Stimulated activated CD8-positive, alpha-beta memory T cell treated with anti-CD3 and anti-CD28 coated beads, Interleukin-12 subunit alpha, Interleukin-12 subunit beta, amount 100 ng/mL, for 1 hour (primary cell): ENCODE measurements around the gene RIPOR1.
A peak's percentile ranks its signal among the peaks of the same experiment; 100 is the strongest.

Experiments
- DNase-seq: peaks from one replicate; pipeline ENCODE4 v3.0.0-alpha.2; 2020; ENCODE audit warnings: low read depth

The RIPOR1 gene

GRCh38 chr16:67539271-67539670, 10.6 kb downstream of the RIPOR1 start:
- no peak for DNase-seq

- DNase-seq = no peak
Measured at GRCh38 chr16:67539691-67540635, 11.3 kb downstream of the RIPOR1 start.

GRCh38 chr16:67540756-67541155, 12.1 kb downstream of the RIPOR1 start:
- no peak for DNase-seq

GRCh38 chr16:67541391-67542263, 13.0 kb downstream of the RIPOR1 start:
- DNase-seq = no peak

- peak; percentile 54 for DNase-seq
Measured at GRCh38 chr16:67542464-67542863, 13.8 kb downstream of the RIPOR1 start.

GRCh38 chr16:67543036-67543435, 14.4 kb downstream of the RIPOR1 start:
- DNase-seq = no peak

- DNase-seq = no peak
Measured at GRCh38 chr16:67543582-67543981, 15.0 kb downstream of the RIPOR1 start.

- DNase-seq = no peak
Measured at GRCh38 chr16:67544329-67544841, 15.8 kb downstream of the RIPOR1 start.

- no peak for DNase-seq
Measured at GRCh38 chr16:67544844-67545664, 16.4 kb downstream of the RIPOR1 start.

- no peak for DNase-seq
Measured at GRCh38 chr16:67545665-67546024, 17.0 kb downstream of the RIPOR1 start.

- no peak for DNase-seq
Measured at GRCh38 chr16:67546091-67546501, 17.5 kb downstream of the RIPOR1 start.

- DNase-seq = peak; percentile 58
Measured at GRCh38 chr16:67546761-67547422, 18.3 kb downstream of the RIPOR1 start.

- DNase-seq = no peak
Measured at GRCh38 chr16:67547423-67548264, 19.0 kb downstream of the RIPOR1 start.

- no peak for DNase-seq
Measured at GRCh38 chr16:67548265-67549126, 19.9 kb downstream of the RIPOR1 start.

GRCh38 chr16:67549240-67549639, 20.6 kb downstream of the RIPOR1 start:
- DNase-seq = no peak

GRCh38 chr16:67549936-67550335, 21.3 kb downstream of the RIPOR1 start:
- DNase-seq = no peak

GRCh38 chr16:67551091-67551490, 22.5 kb downstream of the RIPOR1 start:
- DNase-seq = no peak

GRCh38 chr16:67551972-67552371, 23.3 kb downstream of the RIPOR1 start:
- no peak for DNase-seq

GRCh38 chr16:67552476-67552875, 23.8 kb downstream of the RIPOR1 start:
- DNase-seq = no peak
